ENCODE data around the gene METTL17.
"Not testable (repeated sequence)": the region's sequence is repeated elsewhere in the genome, so short reads cannot be mapped to it uniquely, and the experiment has no call there.

The METTL17 gene

GRCh38 chr14:20997564-20997963 is 7.8 kb downstream of the METTL17 start:
- DNase-seq: no peak

- DNase-seq: no peak
Observed at GRCh38 chr14:20998139-20998538, 8.4 kb downstream of the METTL17 start.

GRCh38 chr14:20998674-20999366 is 9.0 kb downstream of the METTL17 start, which contains the start of gene SLC39A2:
Gene SLC39A2 (plus strand): TSS chr14:20999293. CDS start chr14:20999447, 154 bp downstream.
- no peak for DNase-seq

GRCh38 chr14:20999591-20999990 is 9.8 kb downstream of the METTL17 start:
- DNase-seq: no peak

GRCh38 chr14:21001218-21001617 is 11.4 kb downstream of the METTL17 start:
- no peak for DNase-seq

GRCh38 chr14:21003788-21004346 is 14.1 kb downstream of the METTL17 start:
- DNase-seq: no peak

- not testable (repeated sequence) for DNase-seq
Observed at GRCh38 chr14:21009721-21010120, 19.9 kb downstream of the METTL17 start.

GRCh38 chr14:21011136-21011535 is 21.4 kb downstream of the METTL17 start:
- DNase-seq: no peak

- DNase-seq: no peak
Observed at GRCh38 chr14:21014761-21015190, 25.0 kb downstream of the METTL17 start.

GRCh38 chr14:21015312-21015711 is 25.5 kb downstream of the METTL17 start:
- no peak for DNase-seq

GRCh38 chr14:21016413-21017190 is 26.8 kb downstream of the METTL17 start:
- DNase-seq: no peak

- DNase-seq: no peak
Observed at GRCh38 chr14:21017528-21018245, 27.9 kb downstream of the METTL17 start.

GRCh38 chr14:21018286-21018685 is 28.5 kb downstream of the METTL17 start:
- DNase-seq: no peak

- DNase-seq: no peak
Observed at GRCh38 chr14:21018781-21019180, 29.0 kb downstream of the METTL17 start.

- DNase-seq: no peak
Observed at GRCh38 chr14:21019366-21019765, 29.6 kb downstream of the METTL17 start.

GRCh38 chr14:21020977-21021545 is 31.3 kb downstream of the METTL17 start:
- DNase-seq: no peak

GRCh38 chr14:21022686-21023085 is 32.9 kb downstream of the METTL17 start:
- no peak for DNase-seq

- no peak for DNase-seq
Observed at GRCh38 chr14:21023174-21023573, 33.4 kb downstream of the METTL17 start.

- DNase-seq: no peak
Observed at GRCh38 chr14:21023817-21024584, 34.2 kb downstream of the METTL17 start.

GRCh38 chr14:21024585-21025370 is 35.0 kb downstream of the METTL17 start, which contains the start of gene NDRG2:
Gene NDRG2 (minus strand): TSS chr14:21025061. CDS start chr14:21023315, 1,746 bp downstream.
- DNase-seq: peak; percentile 68

Data from activated gamma-delta T cell (primary cell).